ENCODE results near the gene ADAMTS12.

DNA sequence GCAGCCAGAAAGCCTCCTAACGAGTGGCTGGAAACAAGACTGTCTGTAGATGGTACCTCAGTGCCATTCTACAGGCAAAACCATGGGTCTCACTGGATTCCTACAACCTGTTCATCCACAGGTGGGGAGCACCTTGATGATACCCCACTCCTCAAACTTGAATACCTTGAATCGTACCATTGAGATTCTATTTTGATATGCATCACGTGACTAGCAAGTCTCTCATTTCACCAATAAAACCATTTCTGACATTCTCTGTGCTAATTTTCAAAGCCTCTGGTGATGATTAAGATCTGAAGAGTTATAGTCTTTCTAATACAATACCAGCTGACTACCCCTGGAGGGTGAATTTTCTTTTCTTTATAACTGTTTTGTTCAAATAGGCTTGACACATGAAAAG, 188.9 kb downstream of the ADAMTS12 start:
- TF ChIP-seq GATA2 (IDR thresholded peaks at IDR 0.05; ENCODE audit: low read depth, low read length) (no peak), GATA3 (IDR thresholded peaks at IDR 0.05; ENCODE audit: low read depth, low read length) (no peak)

Measured in SH-SY5Y (cell line).